IPS-15b (cell line): ENCODE results near the gene RBMX2.
A peak's percentile ranks its signal among the peaks of the same experiment; 100 is the strongest.
"Not testable (repeated sequence)": the region's sequence is repeated elsewhere in the genome, so short reads cannot be mapped to it uniquely, and the experiment has no call there.

Experiments
- H3K27me3 ChIP-seq: one replicate; pipeline ENCODE4 v1.6.1; 2013; ENCODE audit warnings: low read length; ENCODE audit not compliant: control insufficient read depth, insufficient read depth
- H3K36me3 ChIP-seq: one replicate; pipeline ENCODE4 v1.6.1; 2013; ENCODE audit warnings: low read length; ENCODE audit not compliant: control insufficient read depth, insufficient read depth
- H3K4me1 ChIP-seq: one replicate; pipeline ENCODE4 v1.6.1; 2013; ENCODE audit warnings: mild to moderate bottlenecking, low read length; ENCODE audit not compliant: control insufficient read depth, insufficient read depth
- H3K4me3 ChIP-seq: one replicate; pipeline ENCODE4 v1.5.1; 2013; ENCODE audit warnings: low read depth, low read length
- H3K9ac ChIP-seq: one replicate; pipeline ENCODE4 v1.6.1; 2013; ENCODE audit warnings: low read depth, mild to moderate bottlenecking, low read length
- H3K9me3 ChIP-seq: one replicate; pipeline ENCODE4 v1.6.1; 2013; ENCODE audit warnings: mild to moderate bottlenecking, low read length; ENCODE audit not compliant: control insufficient read depth, insufficient read depth

RBMX2 gene

DNA sequence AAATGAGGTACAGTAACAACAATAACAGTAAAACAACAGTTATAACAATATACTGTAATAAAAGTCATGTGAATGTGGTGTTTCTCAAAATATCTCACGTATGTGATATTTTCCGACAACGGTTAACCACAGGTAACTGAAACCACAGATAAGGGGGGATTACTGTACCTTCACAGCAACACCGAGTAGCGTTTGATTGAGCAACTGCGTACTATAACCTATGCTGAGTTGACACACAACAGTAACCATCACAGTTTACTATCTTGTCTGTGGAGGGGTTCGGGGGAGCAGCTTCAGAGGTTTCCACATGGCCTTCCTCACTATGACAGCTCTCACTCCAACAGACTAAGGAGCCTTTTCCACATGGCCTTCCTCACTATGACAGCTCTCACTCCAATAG is 13.4 kb downstream of the RBMX2 start:
- Histone ChIP-seq H3K27me3 (no peaks in the 10 kb centered on the region), H3K4me3 (no peak overlapping the region), H3K36me3 (peaks cover 6% of the 10 kb centered on the region), H3K9me3 (no peaks in the 10 kb centered on the region), H3K9ac (no peak overlapping the region), H3K4me1 (peaks cover 11% of the 10 kb centered on the region)

DNA sequence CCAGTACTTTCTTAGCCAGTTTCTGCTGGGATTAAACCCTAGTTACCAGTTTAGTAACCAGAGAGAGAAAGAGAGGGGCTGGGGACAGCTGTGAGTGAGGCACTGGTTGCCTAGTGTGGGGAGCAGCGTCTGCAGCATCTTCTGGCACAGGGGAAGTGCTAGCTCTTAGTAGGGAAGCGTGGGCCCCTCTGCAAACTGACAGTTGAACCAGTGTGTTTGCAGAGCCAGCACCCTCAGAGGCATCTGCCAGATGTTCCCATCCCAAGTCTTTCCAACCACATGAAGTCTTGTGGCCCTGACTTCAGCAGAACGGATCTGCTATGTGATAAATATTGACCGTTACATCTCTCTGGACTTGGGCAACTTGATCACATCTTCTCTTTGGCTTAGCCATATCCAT is 15.0 kb downstream of the RBMX2 start:
- no peaks in the 10 kb centered on the region for H3K27me3 ChIP-seq
- peaks cover 11% of the 10 kb centered on the region for H3K4me1 ChIP-seq
- H3K9ac ChIP-seq: no peak overlapping the region
- no peak overlapping the region for H3K4me3 ChIP-seq
- peaks cover 6% of the 10 kb centered on the region for H3K36me3 ChIP-seq
- H3K9me3 ChIP-seq: no peaks in the 10 kb centered on the region

DNA sequence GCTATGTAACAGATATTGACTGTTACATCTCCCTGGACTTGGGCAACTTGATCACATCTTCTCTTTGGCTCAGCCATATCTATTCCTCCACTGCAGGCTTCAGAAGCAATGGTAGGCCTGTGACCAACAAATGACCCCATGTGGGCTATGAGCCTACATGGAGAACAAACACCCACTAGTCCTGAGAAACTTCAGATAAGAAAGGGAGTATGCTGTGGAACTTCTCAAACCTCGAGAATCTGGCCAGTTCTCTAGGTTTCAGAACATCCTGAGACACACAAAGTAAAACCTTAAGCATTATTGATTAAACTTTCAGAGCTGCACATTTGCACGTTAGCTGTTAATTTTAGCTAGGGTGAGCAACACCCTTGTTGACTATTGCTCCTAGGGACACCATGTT is 16.3 kb downstream of the RBMX2 start:
- peaks cover 11% of the 10 kb centered on the region for H3K4me1 ChIP-seq
- no peaks in the 10 kb centered on the region for H3K27me3 ChIP-seq
- H3K9me3 ChIP-seq: no peaks in the 10 kb centered on the region
- H3K9ac ChIP-seq: peak overlapping the region; percentile 16
- no peak overlapping the region for H3K4me3 ChIP-seq
- H3K36me3 ChIP-seq: peaks cover 2% of the 10 kb centered on the region

DNA sequence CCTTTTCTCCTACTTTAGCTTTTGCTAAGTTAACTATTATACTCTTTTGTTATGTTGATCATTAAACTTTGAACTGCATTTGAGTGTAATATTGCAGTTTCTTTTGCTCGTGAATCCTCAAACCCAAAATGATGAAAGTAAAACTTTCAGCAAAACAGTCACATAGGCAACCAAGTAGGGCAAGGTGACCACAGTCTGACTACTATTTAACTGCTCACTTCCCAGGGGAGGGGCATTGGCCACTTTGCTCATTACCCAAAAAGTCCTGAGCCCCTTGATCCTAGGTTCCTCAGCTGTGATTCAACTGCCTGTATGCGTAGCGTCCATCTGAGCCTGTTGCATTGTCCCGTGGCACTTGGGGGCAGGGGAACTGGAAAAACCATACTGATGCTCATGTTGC is 17.0 kb downstream of the RBMX2 start:
- peaks cover 11% of the 10 kb centered on the region for H3K4me1 ChIP-seq
- no peaks in the 10 kb centered on the region for H3K27me3 ChIP-seq
- H3K4me3 ChIP-seq: no peak overlapping the region
- no peaks in the 10 kb centered on the region for H3K9me3 ChIP-seq
- peaks cover 2% of the 10 kb centered on the region for H3K36me3 ChIP-seq
- H3K9ac ChIP-seq: no peak overlapping the region

DNA sequence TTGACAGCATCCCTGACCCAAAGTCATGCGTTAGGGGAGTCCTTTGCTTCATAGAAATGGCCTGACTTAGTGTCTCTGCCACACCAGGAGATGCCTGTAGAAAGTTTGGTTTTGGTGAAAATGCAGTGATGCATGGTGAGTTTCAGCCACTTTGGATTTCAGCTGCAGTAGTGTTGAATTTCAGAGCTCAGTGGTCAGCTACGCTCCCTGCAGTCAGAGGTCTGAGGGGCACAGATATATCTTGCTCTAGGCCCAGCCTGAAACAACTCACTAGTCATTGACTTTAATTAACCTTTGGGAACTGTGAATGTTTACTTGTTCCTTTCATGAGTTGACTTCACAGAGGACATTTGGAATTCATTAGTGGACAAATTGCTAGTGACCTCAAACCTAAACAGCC is 17.5 kb downstream of the RBMX2 start:
- no peak overlapping the region for H3K9ac ChIP-seq
- no peaks in the 10 kb centered on the region for H3K27me3 ChIP-seq
- H3K4me1 ChIP-seq: peaks cover 11% of the 10 kb centered on the region
- H3K36me3 ChIP-seq: peaks cover 2% of the 10 kb centered on the region
- no peak overlapping the region for H3K4me3 ChIP-seq
- H3K9me3 ChIP-seq: no peaks in the 10 kb centered on the region

DNA sequence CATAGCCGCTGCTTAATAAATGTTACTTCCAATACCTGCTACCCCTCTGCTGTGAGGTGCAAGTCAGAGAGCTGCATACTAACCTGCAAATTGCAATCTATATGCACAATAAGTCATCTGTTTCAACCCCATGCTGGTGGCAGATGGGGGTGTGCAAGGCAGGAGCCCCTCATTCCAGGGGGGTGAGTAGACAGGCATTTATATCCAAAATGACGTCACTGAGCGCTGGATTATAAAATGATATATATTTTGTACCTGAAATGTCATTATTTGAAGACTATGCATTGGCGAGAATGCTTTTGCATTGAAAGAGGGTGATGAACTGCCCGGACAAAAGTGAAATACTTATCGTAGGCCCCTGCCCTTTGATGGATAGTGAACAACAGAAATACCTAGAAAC is 24.7 kb downstream of the RBMX2 start:
- Histone ChIP-seq H3K27me3 (no peaks in the 10 kb centered on the region), H3K4me3 (no peak overlapping the region), H3K36me3 (no peaks in the 10 kb centered on the region), H3K4me1 (no peaks in the 10 kb centered on the region), H3K9me3 (no peaks in the 10 kb centered on the region), H3K9ac (no peak overlapping the region)

DNA sequence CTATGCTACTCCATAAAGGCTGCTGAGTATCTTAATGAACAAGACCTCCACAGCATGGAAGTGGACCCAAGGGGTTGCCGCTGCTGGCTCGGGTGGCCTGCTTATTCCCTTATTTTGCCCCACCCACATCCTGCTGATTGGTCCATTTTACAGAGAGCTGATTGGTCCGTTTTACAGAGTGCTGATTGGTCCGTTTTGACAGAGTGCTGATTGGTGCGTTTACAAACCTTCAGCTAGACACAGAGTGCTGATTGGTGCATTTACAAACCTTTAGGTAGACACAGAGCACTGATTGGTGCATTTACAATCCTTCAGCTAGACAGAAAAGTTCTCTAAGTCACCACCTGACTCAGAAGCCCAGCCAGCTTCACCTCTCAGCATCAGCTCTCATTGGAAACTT is 27.4 kb downstream of the RBMX2 start:
- H3K4me1 ChIP-seq, H3K27me3 ChIP-seq, H3K36me3 ChIP-seq: not testable (repeated sequence)

DNA sequence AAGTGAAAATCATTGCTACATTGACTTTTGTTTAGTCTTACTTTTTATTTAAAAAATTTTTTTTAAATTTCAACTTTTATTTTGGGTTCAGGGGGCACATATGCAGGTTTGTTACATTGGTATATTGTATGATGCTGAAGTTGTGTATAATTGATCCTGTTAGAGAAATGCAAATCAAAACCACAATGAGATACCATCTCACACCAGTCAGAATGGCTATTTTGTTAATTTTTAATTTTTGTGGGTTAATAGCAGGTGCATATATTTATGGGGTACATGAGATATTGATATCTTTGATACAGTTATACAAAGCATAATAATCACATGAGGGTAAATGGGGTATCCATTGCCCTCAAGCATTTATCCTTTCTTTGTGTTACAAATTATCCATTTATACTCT is 34.1 kb downstream of the RBMX2 start:
- no peaks in the 10 kb centered on the region for H3K9me3 ChIP-seq

More for the DNA sequence above, 27.4 kb downstream of the RBMX2 start:
- not testable (repeated sequence) for H3K9me3 ChIP-seq, H3K9ac ChIP-seq, H3K4me3 ChIP-seq

DNA sequence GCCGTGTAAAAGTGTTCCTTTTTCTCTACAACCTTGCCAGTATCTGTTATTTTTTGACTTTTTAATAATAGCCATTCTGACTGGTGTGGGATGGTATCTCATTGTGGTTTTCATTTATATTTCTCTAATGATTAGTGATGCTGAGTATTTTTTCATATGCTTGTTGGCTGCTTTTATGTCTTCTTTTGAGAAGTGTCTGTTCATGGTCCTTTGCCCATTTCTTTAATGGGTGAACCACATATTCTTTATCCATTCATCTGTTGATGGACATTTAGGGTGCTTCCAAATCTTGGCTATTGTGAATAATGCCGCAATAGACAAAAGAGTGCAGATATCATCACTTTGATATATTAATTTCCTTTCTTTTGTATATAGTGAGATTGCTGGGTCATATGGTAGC is 36.2 kb downstream of the RBMX2 start:
- not testable (repeated sequence) for H3K9ac ChIP-seq, H3K27me3 ChIP-seq, H3K36me3 ChIP-seq, H3K4me3 ChIP-seq, H3K4me1 ChIP-seq, H3K9me3 ChIP-seq

More for the DNA sequence above, 34.1 kb downstream of the RBMX2 start:
- no peak overlapping the region for H3K4me3 ChIP-seq
- no peaks in the 10 kb centered on the region for H3K27me3 ChIP-seq
- no peaks in the 10 kb centered on the region for H3K4me1 ChIP-seq
- no peaks in the 10 kb centered on the region for H3K36me3 ChIP-seq
- no peak overlapping the region for H3K9ac ChIP-seq

DNA sequence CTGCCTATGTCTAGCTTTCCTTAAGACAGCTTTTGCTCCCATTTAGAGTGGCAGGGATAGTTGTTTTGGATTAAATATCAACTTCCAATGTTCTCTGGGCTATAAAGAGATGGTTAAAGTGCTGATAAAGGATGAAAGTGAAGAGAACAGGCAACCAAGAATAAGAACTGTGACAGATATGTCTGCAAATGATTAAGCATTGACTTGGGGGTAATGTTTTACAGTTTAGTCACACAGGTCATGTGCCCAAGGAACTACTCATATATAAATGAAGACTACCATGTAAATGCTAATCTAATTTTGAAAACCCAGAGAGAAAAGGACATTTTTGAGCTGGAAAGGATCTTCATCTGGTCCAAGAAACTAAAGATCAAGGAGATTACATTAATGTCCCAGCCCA is 42.1 kb downstream of the RBMX2 start:
- H3K27me3 ChIP-seq: no peaks in the 10 kb centered on the region
- H3K4me3 ChIP-seq: no peak overlapping the region
- H3K36me3 ChIP-seq: no peaks in the 10 kb centered on the region
- no peak overlapping the region for H3K9ac ChIP-seq
- H3K9me3 ChIP-seq: no peaks in the 10 kb centered on the region
- H3K4me1 ChIP-seq: no peaks in the 10 kb centered on the region

DNA sequence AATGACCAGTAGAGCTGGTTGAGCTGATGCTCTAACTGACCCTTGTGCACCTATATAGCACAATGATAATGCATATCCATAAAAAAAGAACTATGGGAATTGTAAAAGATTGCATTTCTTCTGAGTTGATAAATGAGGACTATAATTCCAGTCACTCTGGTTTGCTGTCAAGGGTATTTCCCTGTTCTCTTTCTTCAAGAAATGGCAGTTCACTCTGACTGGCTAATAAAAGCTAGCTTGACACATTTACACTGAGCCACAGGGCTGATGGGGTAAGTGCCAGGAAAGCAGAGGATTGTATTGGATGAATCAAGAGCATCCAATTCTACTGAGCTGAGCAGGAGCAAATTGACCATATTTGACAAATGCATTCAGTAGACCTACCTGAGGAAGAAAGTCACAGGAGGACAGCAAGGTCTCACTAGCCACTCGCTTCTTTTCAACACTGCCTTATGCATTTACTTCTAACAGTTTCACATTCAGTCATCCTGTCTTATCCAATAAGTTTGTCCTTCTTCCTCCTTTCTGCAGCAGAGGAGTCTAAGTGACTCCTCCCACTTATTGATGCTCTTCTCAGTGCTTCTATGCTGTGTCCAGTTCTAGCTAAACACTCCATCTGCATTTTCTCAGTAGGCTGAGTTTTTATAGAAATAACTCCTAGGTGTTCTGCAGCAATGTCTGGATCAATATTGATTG is 43.0 kb downstream of the RBMX2 start:
- Histone ChIP-seq H3K4me1 (no peaks in the 10 kb centered on the region), H3K27me3 (no peaks in the 10 kb centered on the region), H3K4me3 (no peak overlapping the region), H3K9me3 (no peaks in the 10 kb centered on the region), H3K9ac (no peak overlapping the region), H3K36me3 (no peaks in the 10 kb centered on the region)

DNA sequence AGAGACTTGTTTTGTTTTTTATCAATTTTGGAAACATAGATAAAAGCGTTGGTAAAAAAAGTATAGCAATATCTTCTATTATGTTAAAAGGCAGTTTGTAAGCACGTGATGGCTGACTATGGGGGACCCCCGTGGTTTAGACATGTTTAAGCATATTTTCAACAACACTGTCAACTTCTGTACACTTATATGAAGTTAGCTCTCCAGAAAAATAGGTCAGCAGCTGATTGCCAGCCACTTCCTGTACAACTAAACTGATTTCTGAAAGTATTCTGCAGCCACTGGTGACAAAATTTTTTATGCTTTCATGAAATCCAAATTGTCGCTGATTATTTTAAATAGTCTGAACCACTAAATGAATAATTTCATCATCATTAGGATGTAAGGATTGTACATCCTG is 45.2 kb downstream of the RBMX2 start:
- no peaks in the 10 kb centered on the region for H3K27me3 ChIP-seq
- no peaks in the 10 kb centered on the region for H3K4me1 ChIP-seq

More for the DNA sequence above, 45.2 kb downstream of the RBMX2 start:
- Histone ChIP-seq H3K36me3 (no peaks in the 10 kb centered on the region), H3K4me3 (no peak overlapping the region), H3K9ac (no peak overlapping the region), H3K9me3 (no peaks in the 10 kb centered on the region)
